Kidney (tissue), 14 donors: Measurements from ENCODE around the gene MYO5A. TPM values are rescaled to one million over a fixed set of nuclear protein-coding genes. Genes with fewer than 3 reads are reported as not detected.

Experiments used
- DNase-seq, 5 donors: peaks; one replicate each; pipeline ENCODE4 v3.0.0-alpha.2; 2013 to 2020
- FAIRE-seq: peaks from 2 replicates; lab custom pipeline; 2012; peaks lifted over from hg19 to GRCh38; lab: Jason Lieb, UNC
- H3K27ac ChIP-seq, 2 donors: one replicate each; pipeline ENCODE4 v1.7.0; 2013; ENCODE audit warnings: low read depth in 2 of 2, low read length in 2 of 2, inconsistent platforms in 1 of 2
- H3K27me3 ChIP-seq: one replicate; pipeline ENCODE4 v1.7.1; 2013; ENCODE audit warnings: low read length, inconsistent platforms; ENCODE audit not compliant: control insufficient read depth, insufficient read depth
- H3K36me3 ChIP-seq, 3 donors: one replicate each; pipeline versions ENCODE4 v1.7.0 to v1.7.1; 2013; ENCODE audit warnings: low read length in 3 of 3, control low read depth in 1 of 3, inconsistent platforms in 1 of 3; ENCODE audit not compliant: insufficient read depth in 3 of 3, control insufficient read depth in 2 of 3
- H3K4me1 ChIP-seq, 3 donors: one replicate each; pipeline versions ENCODE4 v1.7.0 to v1.7.1; 2013; ENCODE audit warnings: low read length in 3 of 3, inconsistent platforms in 1 of 3, low read depth in 1 of 3; ENCODE audit not compliant: control insufficient read depth in 2 of 3, insufficient read depth in 2 of 3
- H3K4me3 ChIP-seq, 3 donors: one replicate each; pipeline versions ENCODE4 v1.7.0 to v1.8.1; 2013; ENCODE audit warnings: low read length in 3 of 3, control low read depth in 1 of 3, inconsistent platforms in 1 of 3
- H3K9ac ChIP-seq, 3 donors: one replicate each; pipeline versions ENCODE4 v1.7.0 to v1.7.1; 2013; ENCODE audit warnings: low read length in 3 of 3, control low read depth in 1 of 3, inconsistent platforms in 1 of 3
- H3K9me3 ChIP-seq, 3 donors: one replicate each; pipeline versions ENCODE4 v1.7.0 to v1.7.1; 2013; ENCODE audit warnings: low read length in 3 of 3, control low read depth in 1 of 3, inconsistent platforms in 1 of 3; ENCODE audit not compliant: control insufficient read depth in 2 of 3, insufficient read depth in 1 of 3
- intact Hi-C: fragments of 100-400 bp; cut with DNase I; formaldehyde crosslinking; loops from one replicate; pipeline ENCODE4 v1.11.1; 2022
- polyA plus RNA-seq: library from polyadenylated mRNA; stranded (reverse); fragments of 350-450 nt; fragmentation: Illumina TruSeq; extraction: RNeasy Lipid Tissue Mini Kit (QIAGEN cat#74804); gene quantifications from one replicate; pipeline ENCODE4 v1.2.3, GENCODE V29; 2014; ENCODE audit warnings: low read depth, low replicate concordance; ENCODE audit not compliant: insufficient read depth
- total RNA-seq: library from RNA; stranded (reverse); fragmentation: NEBNext Ultra II Directional; extraction: Animal tissue kit (Norgen Biotek cat#: 25700); gene quantifications from one replicate; pipeline ENCODE4 v1.2.1, GENCODE V29; 2021
- TF ChIP-seq, protein P1 (sequence below): IDR thresholded peaks from 3 replicates; pipeline ENCODE4 v1.5.1; 2012; ENCODE audit warnings: mild to moderate bottlenecking, moderate library complexity, borderline replicate concordance; ENCODE audit not compliant: insufficient read depth; ENCODE audit errors: extremely low read depth
- donor health status: control.
- donor health status: control.
- donor health status: control.
- donor health status: control.
- donor health status: control.
- donor health status: DM: yes; HTN: yes; CAD: no.
- donor health status: Normal renal cell carcinoma (clear cell type).

MYO5A gene
- total and polyA plus RNA-seq, 2 donors from 2014 or later: 3.5 to 32.9 TPM

DNA sequence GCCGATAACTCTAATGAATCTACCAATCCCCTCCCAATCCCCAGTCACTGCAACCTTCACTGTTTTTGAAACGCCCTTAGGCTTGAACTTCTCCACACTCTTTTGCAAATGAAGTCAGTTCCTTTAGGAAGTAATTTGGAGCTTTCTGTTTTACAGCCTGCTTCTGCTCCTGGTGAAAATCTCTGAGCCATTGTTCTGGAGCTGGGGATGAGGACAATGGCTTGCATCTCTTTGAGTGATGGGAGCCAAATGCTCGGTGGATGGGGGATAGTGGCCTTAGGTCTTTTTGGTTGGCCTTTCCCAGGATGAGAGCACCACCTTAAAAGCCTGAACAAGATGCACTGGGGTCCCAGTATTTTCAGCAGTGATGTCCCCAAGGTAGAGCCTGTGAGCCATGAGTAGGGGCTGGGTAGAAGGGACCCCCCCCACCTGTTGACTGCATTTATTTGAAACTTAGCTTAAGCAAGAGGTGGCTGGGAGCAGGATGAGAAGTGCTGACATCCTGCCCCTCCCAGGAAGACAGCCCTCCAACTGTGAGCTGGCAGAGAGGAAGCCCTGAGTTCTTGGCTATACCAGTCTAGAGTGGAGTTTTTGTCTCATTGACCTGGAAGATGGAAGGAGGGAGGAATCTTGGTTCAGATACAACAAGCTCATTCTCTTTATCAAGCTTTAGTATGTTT is 225.4 kb downstream of the MYO5A start:
- Histone ChIP-seq H3K9ac (no peak overlapping the region), H3K4me3 (no peak overlapping the region), H3K4me1 (no peaks in the 10 kb centered on the region), H3K27ac (no peak overlapping the region), H3K9me3 (no peaks in the 10 kb centered on the region), H3K36me3 (no peaks in the 10 kb centered on the region), H3K27me3 (no peaks in the 10 kb centered on the region)
- no peak for FAIRE-seq
- intact Hi-C loops: no loop called here
- TF ChIP-seq, protein P1, sequence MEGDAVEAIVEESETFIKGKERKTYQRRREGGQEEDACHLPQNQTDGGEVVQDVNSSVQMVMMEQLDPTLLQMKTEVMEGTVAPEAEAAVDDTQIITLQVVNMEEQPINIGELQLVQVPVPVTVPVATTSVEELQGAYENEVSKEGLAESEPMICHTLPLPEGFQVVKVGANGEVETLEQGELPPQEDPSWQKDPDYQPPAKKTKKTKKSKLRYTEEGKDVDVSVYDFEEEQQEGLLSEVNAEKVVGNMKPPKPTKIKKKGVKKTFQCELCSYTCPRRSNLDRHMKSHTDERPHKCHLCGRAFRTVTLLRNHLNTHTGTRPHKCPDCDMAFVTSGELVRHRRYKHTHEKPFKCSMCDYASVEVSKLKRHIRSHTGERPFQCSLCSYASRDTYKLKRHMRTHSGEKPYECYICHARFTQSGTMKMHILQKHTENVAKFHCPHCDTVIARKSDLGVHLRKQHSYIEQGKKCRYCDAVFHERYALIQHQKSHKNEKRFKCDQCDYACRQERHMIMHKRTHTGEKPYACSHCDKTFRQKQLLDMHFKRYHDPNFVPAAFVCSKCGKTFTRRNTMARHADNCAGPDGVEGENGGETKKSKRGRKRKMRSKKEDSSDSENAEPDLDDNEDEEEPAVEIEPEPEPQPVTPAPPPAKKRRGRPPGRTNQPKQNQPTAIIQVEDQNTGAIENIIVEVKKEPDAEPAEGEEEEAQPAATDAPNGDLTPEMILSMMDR: no peak
- DNase-seq: no peak

DNA sequence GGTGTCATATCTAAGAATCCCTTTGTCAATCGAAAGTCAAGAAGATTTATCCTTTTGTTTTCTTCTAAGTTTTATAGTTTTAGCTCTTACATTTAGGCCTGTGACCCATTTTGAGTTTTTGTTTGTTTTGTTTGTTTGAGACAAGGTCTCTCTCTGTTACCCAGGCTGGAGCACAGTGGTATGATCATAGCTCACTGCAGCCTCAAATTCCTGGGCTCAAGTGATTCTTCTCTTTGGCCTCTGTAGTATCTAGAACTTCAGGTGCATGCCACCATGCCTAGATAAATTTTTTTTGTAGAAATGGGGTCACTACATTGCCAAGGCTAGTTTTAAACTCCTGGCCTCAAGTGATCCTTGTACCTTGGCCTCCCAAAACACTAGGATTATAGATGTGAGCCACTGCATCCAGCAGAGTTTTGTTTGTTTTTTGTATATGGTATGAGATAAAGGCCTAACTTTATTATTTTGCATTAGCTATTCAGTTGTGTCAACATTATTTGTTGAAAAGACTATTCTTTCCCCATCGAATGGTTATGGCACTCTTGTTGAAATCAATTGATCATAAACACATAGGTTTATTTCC is 227.3 kb downstream of the MYO5A start:
- H3K4me1 ChIP-seq: no peaks in the 10 kb centered on the region
- H3K9ac ChIP-seq: no peak overlapping the region
- no peaks in the 10 kb centered on the region for H3K9me3 ChIP-seq
- no peak overlapping the region for H3K27ac ChIP-seq
- no peaks in the 10 kb centered on the region for H3K27me3 ChIP-seq
- intact Hi-C loops: no loop called here
- TF ChIP-seq, protein P1: no peak
- DNase-seq (no peak), FAIRE-seq (no peak)
- H3K4me3 ChIP-seq: no peak overlapping the region
- no peaks in the 10 kb centered on the region for H3K36me3 ChIP-seq

DNA sequence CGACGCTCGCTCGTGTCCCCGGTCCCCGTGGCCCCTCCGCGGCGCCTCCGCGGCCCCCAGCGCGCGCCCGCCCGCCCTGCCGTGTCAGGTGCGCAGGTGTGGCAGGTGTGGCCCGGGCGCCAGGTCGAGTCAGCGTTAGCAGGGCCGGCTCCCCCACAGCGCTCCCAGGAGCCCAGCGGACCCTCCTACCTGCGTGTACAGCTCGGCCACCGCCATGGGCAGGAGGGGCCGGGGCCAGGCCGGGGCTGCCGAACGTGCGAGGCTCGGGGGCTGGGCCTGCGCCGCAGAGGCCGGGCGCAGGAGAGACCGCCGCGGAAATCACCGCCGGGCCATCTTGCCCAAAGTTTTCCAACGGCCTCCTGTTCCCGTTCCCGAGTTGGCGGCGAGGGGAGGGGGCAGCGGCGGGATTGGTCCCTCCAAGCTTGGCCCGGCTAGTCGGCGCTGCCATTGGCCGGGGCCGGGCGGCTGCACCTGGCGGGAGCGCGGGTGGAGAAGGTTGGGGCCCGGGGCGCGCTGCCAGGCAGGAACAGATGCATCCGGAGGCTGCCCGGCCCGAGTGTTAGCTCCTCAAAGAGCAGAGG is 233.2 kb downstream of the MYO5A start, which contains the start of gene MYO5C:
Gene MYO5C (minus strand): TSS at position 384 of the 581 bp plus-strand sequence. CDS start 168 bp downstream, at position 216.
- Histone ChIP-seq H3K4me1 (peaks cover 0 to 10% (median 4%) of the 10 kb centered on the region in 3 donors), H3K4me3 (peak within 1 kb of the TSS; percentile 44 to 54 (median 51)), H3K27me3 (no peaks in the 10 kb centered on the region), H3K36me3 (no peaks in the 10 kb centered on the region), H3K27ac (peak within 1 kb of the TSS; percentile 41 to 61), H3K9ac (peak within 1 kb of the TSS in 2 of 3 donors; percentile 29 to 79), H3K9me3 (no peaks in the 10 kb centered on the region)
- intact Hi-C loops: no loop called here
- FAIRE-seq (no peak), DNase-seq (peak; percentile 87 to 95 (median 90))
- TF ChIP-seq, protein P1: no peak
